HG02884 (cell line): ENCODE results near the gene BAG5.
A peak's percentile ranks its signal among the peaks of the same experiment; 100 is the strongest.

Experiments used
- ATAC-seq: cut with Tn5 transposase; IDR thresholded peaks from one replicate; pipeline ENCODE4 v1.9.1; 2021; ENCODE audit warnings: mild to moderate bottlenecking, moderate library complexity; ENCODE audit not compliant: unreplicated experiment

Gene BAG5

GRCh38 chr14:103535891-103536565, 26.4 kb downstream of the BAG5 start:
- ATAC-seq: no peak

- ATAC-seq: no peak
Measured at GRCh38 chr14:103535081-103535890, 27.2 kb downstream of the BAG5 start.

- ATAC-seq: no peak
Measured at GRCh38 chr14:103534576-103535061, 27.8 kb downstream of the BAG5 start.

GRCh38 chr14:103533999-103534575, 28.4 kb downstream of the BAG5 start:
- no peak for ATAC-seq

GRCh38 chr14:103533137-103533998, 29.1 kb downstream of the BAG5 start:
- ATAC-seq: no peak

- ATAC-seq: no peak
Measured at GRCh38 chr14:103532216-103533136, 30.0 kb downstream of the BAG5 start.

- ATAC-seq: no peak
Measured at GRCh38 chr14:103531421-103532215, 30.8 kb downstream of the BAG5 start.

GRCh38 chr14:103530831-103531230, 31.6 kb downstream of the BAG5 start:
- no peak for ATAC-seq

- ATAC-seq: no peak
Measured at GRCh38 chr14:103530390-103530789, 32.1 kb downstream of the BAG5 start.

GRCh38 chr14:103529383-103530365, 32.8 kb downstream of the BAG5 start:
- ATAC-seq: no peak

- ATAC-seq: no peak
Measured at GRCh38 chr14:103528587-103529382, 33.7 kb downstream of the BAG5 start, which contains the start of gene TRMT61A. TRMT61A (plus strand) TSS chr14:103529196; CDS start chr14:103529979, 783 bp downstream.

- no peak for ATAC-seq
Measured at GRCh38 chr14:103528146-103528586, 34.3 kb downstream of the BAG5 start.

- ATAC-seq: peak; percentile 61
Measured at GRCh38 chr14:103527408-103528145, 34.9 kb downstream of the BAG5 start.

GRCh38 chr14:103526914-103527248, 35.6 kb downstream of the BAG5 start:
- ATAC-seq: no peak

- ATAC-seq: no peak
Measured at GRCh38 chr14:103526247-103526913, 36.1 kb downstream of the BAG5 start.
